Amygdala (tissue), 56 donors: ENCODE results near the gene ACOT8.
"Not testable (repeated sequence)": the region's sequence is repeated elsewhere in the genome, so short reads cannot be mapped to it uniquely, and the experiment has no call there.

Experiments
- DNase-seq, 56 donors: peaks; one replicate each; lab custom pipeline; 2025; lab: John Stamatoyannopoulos, UW

ACOT8 gene

GRCh38 chr20:45888681-45889080, 31.5 kb upstream of the ACOT8 start:
- no peak for DNase-seq

GRCh38 chr20:45887346-45887715, 30.1 kb upstream of the ACOT8 start, which contains the start of gene SPATA25:
SPATA25 (minus strand) TSS chr20:45887622; CDS start chr20:45887590, 32 bp downstream.
- DNase-seq, result no peak

- DNase-seq, result no peak
These were observed 29.6 kb upstream of the ACOT8 start for GRCh38 chr20:45886590-45887345.

GRCh38 chr20:45883100-45883469, 25.9 kb upstream of the ACOT8 start:
- DNase-seq, result no peak

- no peak for DNase-seq
These were observed 25.4 kb upstream of the ACOT8 start for GRCh38 chr20:45882469-45883099.

GRCh38 chr20:45880988-45881788, 24.0 kb upstream of the ACOT8 start, which contains the start of gene ZSWIM1:
ZSWIM1 (plus strand) TSS chr20:45881227; CDS start chr20:45882593, 1,366 bp downstream.
- DNase-seq, result peak; percentile 53 to 100 (median 97)

GRCh38 chr20:45878076-45878761, 21.0 kb upstream of the ACOT8 start:
- no peak for DNase-seq

GRCh38 chr20:45874576-45874975, 17.4 kb upstream of the ACOT8 start:
- no peak for DNase-seq

GRCh38 chr20:45874104-45874481, 16.9 kb upstream of the ACOT8 start:
- not testable (repeated sequence) for DNase-seq

- DNase-seq, result no peak
These were observed 16.4 kb upstream of the ACOT8 start for GRCh38 chr20:45873409-45874103.

- DNase-seq, result no peak
These were observed 15.4 kb upstream of the ACOT8 start for GRCh38 chr20:45872626-45873025.

GRCh38 chr20:45867819-45868176, 10.6 kb upstream of the ACOT8 start:
- no peak for DNase-seq

- no peak for DNase-seq
These were observed 10.1 kb upstream of the ACOT8 start for GRCh38 chr20:45867136-45867818.

GRCh38 chr20:45866454-45866853, 9.3 kb upstream of the ACOT8 start:
- DNase-seq, result no peak

GRCh38 chr20:45863543-45864470, 6.6 kb upstream of the ACOT8 start:
- DNase-seq, result no peak

GRCh38 chr20:45861221-45862075, 4.3 kb upstream of the ACOT8 start:
- peak in 1 of 56 donors; percentile 28 for DNase-seq

GRCh38 chr20:45860560-45861220, 3.5 kb upstream of the ACOT8 start:
- DNase-seq, result peak in 1 of 56 donors; percentile 23
